HepG2 (cell line): ENCODE results near the gene LYRM4. TPM values are rescaled to one million over a fixed set of nuclear protein-coding genes. Genes with fewer than 3 reads are reported as not detected.
A peak's percentile ranks its signal among the peaks of the same experiment; 100 is the strongest.

ENCODE experiments used
- ATAC-seq: fragments of 200-7000 bp; cut with Tn5 transposase; 3 replicates; pipeline ENCODE4 v1.9.1; 2020; ENCODE audit warnings: mild to moderate bottlenecking, moderate library complexity
- BruUV-seq: library from RNA; stranded (reverse); fragments of 400-500 nt; replicated peaks from 2 replicates; lab custom pipeline; 2021; lab: Mats Ljungman, UMichigan
- CTCF ChIA-PET: fragments of 300-600 bp; formaldehyde crosslinking; extraction: SDS; loops from one replicate; lab custom pipeline; 2021; ENCODE audit warnings: low total read pairs, inconsistent platforms, low intra/inter-chr PET ratio; lab: Yijun Ruan, JAX
- POLR2A ChIA-PET: fragments of 350-600 bp; sonication (Branson Sonifier 250); formaldehyde crosslinking; loops from one replicate; lab custom pipeline; 2020; ENCODE audit warnings: antibody characterized with exemption, inconsistent platforms; lab: Yijun Ruan, JAX
- DNase-seq: peaks from one replicate; pipeline ENCODE4 v3.0.0-alpha.2; 2015; ENCODE audit warnings: low spot score
- FAIRE-seq: peaks from 3 replicates; lab custom pipeline; 2011; peaks lifted over from hg19 to GRCh38; lab: Jason Lieb, UNC
- H2AFZ ChIP-seq: one replicate; pipeline ENCODE4 v1.6.1; 2011; ENCODE audit warnings: low read length, inconsistent platforms
- H3K27ac ChIP-seq: fragments of 300-600 bp; 3 replicates; pipeline ENCODE4 v1.8.0; 2011; ENCODE audit warnings: mixed run types, mild to moderate bottlenecking, mixed read lengths, low read length, inconsistent platforms; ENCODE audit not compliant: insufficient read depth; ENCODE audit errors: extremely low read length
- H3K27me3 ChIP-seq, 2 experiments: fragments of 200-600 bp in 1 of 2; 2 replicates in 1 of 2; 3 replicates in 1 of 2; pipeline versions ENCODE4 v1.6.0 to v1.8.0; 2011; ENCODE audit warnings: low read length in 2 of 2, mild to moderate bottlenecking in 2 of 2, moderate library complexity in 2 of 2, inconsistent platforms in 1 of 2; ENCODE audit not compliant: insufficient read depth in 2 of 2, control insufficient read depth in 1 of 2
- H3K36me3 ChIP-seq, 2 experiments: fragments of 200-600 bp in 1 of 2; replicated peaks in 1 of 2; 2 replicates in 1 of 2; 3 replicates in 1 of 2; pipeline versions ENCODE4 v1.5.1 to v1.8.0; 2011; ENCODE audit warnings: low read length in 2 of 2, inconsistent platforms in 1 of 2; ENCODE audit not compliant: insufficient read depth in 2 of 2, control insufficient read depth in 1 of 2
- H3K4me1 ChIP-seq: 2 replicates; pipeline ENCODE4 v1.5.1; 2012; ENCODE audit warnings: low read length, inconsistent platforms; ENCODE audit not compliant: insufficient read depth
- H3K4me2 ChIP-seq: 2 replicates; pipeline ENCODE4 v1.6.0; 2011; ENCODE audit warnings: low read depth, low read length, inconsistent platforms
- H3K4me3 ChIP-seq, 3 experiments: fragments of 200-600 bp in 1 of 3; sonication (generic), shearing (Covaris generic) in 1 of 3; replicated peaks in 1 of 3; 2 replicates each; pipeline ENCODE4 v1.5.1; 2011 to 2016; ENCODE audit warnings: low read length in 3 of 3, inconsistent platforms in 2 of 3, low read depth in 2 of 3, mild to moderate bottlenecking in 2 of 3, control low read depth in 1 of 3, mixed read lengths in 1 of 3; ENCODE audit not compliant: insufficient read depth in 1 of 3
- H3K79me2 ChIP-seq: one replicate; pipeline ENCODE4 v1.6.1; 2011; ENCODE audit warnings: low read length, inconsistent platforms; ENCODE audit not compliant: insufficient read depth
- H3K9ac ChIP-seq: 2 replicates; pipeline ENCODE4 v1.6.0; 2011; ENCODE audit warnings: mild to moderate bottlenecking, low read depth, low read length, inconsistent platforms; ENCODE audit not compliant: insufficient read depth
- H3K9me3 ChIP-seq: 2 replicates; pipeline ENCODE4 v1.5.1; 2012; ENCODE audit warnings: mild to moderate bottlenecking, low read length
- H4K20me1 ChIP-seq: 2 replicates; pipeline ENCODE4 v1.6.0; 2011; ENCODE audit warnings: inconsistent platforms, mild to moderate bottlenecking, low read length, moderate library complexity; ENCODE audit not compliant: insufficient read depth
- KDM2A ChIP-seq: sonication (generic); formaldehyde crosslinking; IDR thresholded peaks from 2 replicates; pipeline ENCODE4 v1.4.0; 2020; ENCODE audit warnings: low read depth, missing genetic modification reagents, borderline replicate concordance
- TP53 ChIP-seq: sonication (generic); formaldehyde crosslinking; conservative IDR thresholded peaks from 2 replicates; pipeline ENCODE4 v1.4.0; 2020; ENCODE audit warnings: missing genetic modification reagents
- ZC3H13 ChIP-seq: sonication (generic); formaldehyde crosslinking; IDR thresholded peaks from 2 replicates; pipeline ENCODE4 v1.8.1; 2023; ENCODE audit warnings: mild to moderate bottlenecking, missing genetic modification reagents, moderate library complexity
- ZNF225 ChIP-seq: sonication (generic); formaldehyde crosslinking; IDR thresholded peaks from 2 replicates; pipeline ENCODE4 v1.4.0; 2020; ENCODE audit warnings: mild to moderate bottlenecking, missing genetic modification reagents
- ZSCAN30 ChIP-seq: sonication (generic); formaldehyde crosslinking; IDR thresholded peaks from 2 replicates; pipeline ENCODE4 v1.5.0; 2020; ENCODE audit warnings: mild to moderate bottlenecking, missing genetic modification reagents
- WGBS: methylation state at CpG from one replicate; pipeline ENCODE4 v1.1.6; 2017; ENCODE audit warnings: low lambda C conversion rate; 5-methylcytosine and 5-hydroxymethylcytosine counted together
- in situ Hi-C: cut with HindIII; loops from 2 replicates; pipeline ENCODE4 v1.10.0; 2017; ENCODE audit warnings: low pct_unique_long_range_greater_than_20kb; ENCODE audit not compliant: extremely low pct_ligation_motif_present
- intact Hi-C: fragments of 100-400 bp; cut with micrococcal nuclease; formaldehyde crosslinking; loops from one replicate; pipeline ENCODE4 v1.10.0; 2022; ENCODE audit not compliant: unreplicated experiment
- polyA plus RNA-seq, 8 experiments: library from polyadenylated mRNA; depleted of rRNA in 3 of 8; stranded (reverse) in 7 of 8; unstranded in 1 of 8; fragments of >200 nt; fragmentation: Illumina TruSeq in 4 of 8; extraction: Trizol in 4 of 8; gene quantifications; 2 replicates each; pipeline versions ENCODE4 v1.2.1 to v1.2.3, GENCODE V29; 2011 to 2016; ENCODE audit warnings: low read depth in 4 of 8, missing spikeins in 1 of 8, mixed read lengths in 1 of 8; ENCODE audit not compliant: insufficient read depth in 1 of 8
- total RNA-seq, 5 experiments: library from RNA; depleted of rRNA; stranded (reverse); fragments of >200 nt; fragmentation: Illumina TruSeq; extraction: Trizol; gene quantifications; 2 replicates each; pipeline ENCODE4 v1.2.3, GENCODE V29; 2016; ENCODE audit warnings: low read depth in 1 of 5
- TF ChIP-seq, protein P1 (sequence below): sonication (generic); formaldehyde crosslinking; IDR thresholded peaks from 2 replicates; pipeline ENCODE4 v1.4.0; 2020; ENCODE audit warnings: missing genetic modification reagents
- TF ChIP-seq, protein P2 (sequence below): IDR thresholded peaks from 2 replicates; pipeline ENCODE4 v1.6.1; 2012; ENCODE audit warnings: low read length, improper control_type of control experiment

The LYRM4 gene
- total and polyA plus RNA-seq, 2 of the 13 experiments (the other 11 are each of a cell fraction or from before 2014, with no cell fraction given) = 64.6 to 67.5 TPM

DNA sequence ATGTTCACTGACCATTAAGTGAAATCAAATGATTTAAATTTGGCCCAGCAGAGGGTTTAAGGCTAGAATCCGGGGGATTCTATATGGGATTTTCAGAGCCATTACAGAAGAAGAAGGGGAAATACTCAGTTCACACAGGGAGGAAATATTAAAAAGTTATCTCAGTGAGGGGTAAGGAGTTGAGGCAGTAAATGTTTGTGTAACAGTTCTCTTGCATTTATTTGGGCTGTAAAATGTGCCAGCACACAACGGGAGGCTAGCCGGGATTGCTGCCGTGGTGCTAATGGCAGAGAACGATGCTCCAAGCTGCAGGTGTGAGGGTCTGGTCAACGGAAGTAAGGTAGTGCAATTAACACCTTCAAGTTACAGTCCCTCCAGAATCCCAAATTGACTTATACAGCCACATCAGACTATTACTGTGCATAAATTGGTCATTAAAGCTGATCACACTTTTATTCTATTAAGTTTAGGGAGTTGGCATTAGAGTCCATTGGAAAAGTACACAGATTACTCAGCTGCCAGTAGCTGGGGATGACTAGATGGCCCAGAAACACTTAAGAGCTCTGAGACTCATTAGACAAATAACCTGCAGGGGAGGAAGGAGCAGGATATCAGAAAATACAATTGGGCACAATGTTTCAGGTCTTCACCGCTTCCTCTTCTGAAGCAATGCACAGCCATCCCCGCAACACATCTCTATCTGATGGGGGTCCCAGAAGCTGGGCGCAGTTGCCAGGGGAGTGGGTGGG lies 144.3 kb downstream of the LYRM4 start:
- TF ChIP-seq ZNF225 = 0 out of 2 replicates have a peak, but pooled peaks have one; percentile 17
- TF ChIP-seq, protein P1, sequence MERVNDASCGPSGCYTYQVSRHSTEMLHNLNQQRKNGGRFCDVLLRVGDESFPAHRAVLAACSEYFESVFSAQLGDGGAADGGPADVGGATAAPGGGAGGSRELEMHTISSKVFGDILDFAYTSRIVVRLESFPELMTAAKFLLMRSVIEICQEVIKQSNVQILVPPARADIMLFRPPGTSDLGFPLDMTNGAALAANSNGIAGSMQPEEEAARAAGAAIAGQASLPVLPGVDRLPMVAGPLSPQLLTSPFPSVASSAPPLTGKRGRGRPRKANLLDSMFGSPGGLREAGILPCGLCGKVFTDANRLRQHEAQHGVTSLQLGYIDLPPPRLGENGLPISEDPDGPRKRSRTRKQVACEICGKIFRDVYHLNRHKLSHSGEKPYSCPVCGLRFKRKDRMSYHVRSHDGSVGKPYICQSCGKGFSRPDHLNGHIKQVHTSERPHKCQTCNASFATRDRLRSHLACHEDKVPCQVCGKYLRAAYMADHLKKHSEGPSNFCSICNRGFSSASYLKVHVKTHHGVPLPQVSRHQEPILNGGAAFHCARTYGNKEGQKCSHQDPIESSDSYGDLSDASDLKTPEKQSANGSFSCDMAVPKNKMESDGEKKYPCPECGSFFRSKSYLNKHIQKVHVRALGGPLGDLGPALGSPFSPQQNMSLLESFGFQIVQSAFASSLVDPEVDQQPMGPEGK (CRISPR knock-in tag) = no peak
- intact Hi-C loops = loop anchor here (5.0 kb wide), 1 partner anchor 34 kb away; no protein-coding TSS in a partner anchor
- no TSS peak for BruUV-seq
- Histone ChIP-seq H4K20me1 (no peaks in the 10 kb centered on the region), H3K27me3 (no peaks in the 10 kb centered on the region), H3K4me1 (peaks cover 48% of the 10 kb centered on the region), H3K36me3 (peaks cover 6 to 8% of the 10 kb centered on the region in 2 experiments; a peak in 3 of 5 replicates), H3K9me3 (no peaks in the 10 kb centered on the region), H2AFZ (no peak overlapping the region), H3K9ac (no peak overlapping the region), H3K27ac (no peak overlapping the region), H3K4me3 (no peak overlapping the region), H3K79me2 (no peaks in the 10 kb centered on the region), H3K4me2 (no peak overlapping the region)
- POLR2A ChIA-PET = no interaction called here
- no peak for ATAC-seq
- 96% methylated on average over 9 of the region's 9 CpGs for WGBS
- CTCF ChIA-PET = interaction anchor here (3.4 kb wide), 1 partner anchor 58 kb away, joined by 56 read pairs; no protein-coding TSS in a partner anchor
- in situ Hi-C loops = loop anchor here (5.0 kb wide), 1 partner anchor 59 kb away; no protein-coding TSS in a partner anchor
- no peak for DNase-seq
- no peak for FAIRE-seq

DNA sequence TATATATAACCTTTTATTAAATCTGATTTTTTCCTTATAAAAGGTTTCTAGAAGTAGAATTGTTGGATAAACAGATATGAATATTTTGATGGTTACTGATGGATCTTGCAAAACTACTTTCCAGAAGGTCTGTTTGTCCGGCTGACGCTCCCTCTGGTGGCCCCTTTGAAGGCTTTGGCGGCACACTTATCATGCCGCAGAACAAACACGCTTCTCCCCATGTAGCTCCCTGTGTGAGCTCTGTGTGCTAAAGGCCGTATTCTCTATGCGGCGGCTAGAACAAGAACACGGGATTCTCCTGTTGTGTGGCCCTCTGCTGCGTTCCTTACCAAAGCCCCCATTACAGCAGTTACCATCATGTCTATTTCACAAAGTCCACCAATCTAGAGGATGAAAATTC lies 145.6 kb downstream of the LYRM4 start:
- peak; percentile 50 for FAIRE-seq
- H3K9me3 ChIP-seq = no peaks in the 10 kb centered on the region
- intact Hi-C loops = loop anchor here (1.0 to 5.0 kb wide), 3 partner anchors 20 to 58 kb away; no protein-coding TSS in a partner anchor
- peak overlapping the region; percentile 10 for H3K27ac ChIP-seq
- H3K4me3 ChIP-seq = no peak overlapping the region
- H3K79me2 ChIP-seq = no peaks in the 10 kb centered on the region
- BruUV-seq = no TSS peak
- DNase-seq = peak; percentile 91
- 25% methylated on average over 10 of the region's 10 CpGs for WGBS
- ChIA-PET POLR2A (interaction anchor here (0.6 to 1.8 kb wide), 6 partner anchors 10 to 146 kb away, joined by 3 to 12 read pairs (median 5); partner anchors contain the start of genes FARS2 and LYRM4), CTCF (interaction anchor here (1.5 to 3.4 kb wide), 2 partner anchors 29 to 57 kb away, joined by 4 to 56 read pairs; no protein-coding TSS in a partner anchor)
- peak; percentile 94 for ATAC-seq
- no peak overlapping the region for H3K9ac ChIP-seq
- no peak overlapping the region for H2AFZ ChIP-seq
- H3K36me3 ChIP-seq = peaks cover 9 to 18% of the 10 kb centered on the region in 2 experiments; a peak in 3 of 5 replicates
- no peaks in the 10 kb centered on the region for H3K27me3 ChIP-seq
- H3K4me1 ChIP-seq = peaks cover 39% of the 10 kb centered on the region
- H3K4me2 ChIP-seq = peak overlapping the region; percentile 18; the same call in 1 of the 2 replicates
- in situ Hi-C loops = loop anchor here (5.0 kb wide), 1 partner anchor 58 kb away; no protein-coding TSS in a partner anchor
- H4K20me1 ChIP-seq = no peaks in the 10 kb centered on the region
- no peak for TF ChIP-seq TP53 (CRISPR knock-in tag)
- TF ChIP-seq, protein P2, sequence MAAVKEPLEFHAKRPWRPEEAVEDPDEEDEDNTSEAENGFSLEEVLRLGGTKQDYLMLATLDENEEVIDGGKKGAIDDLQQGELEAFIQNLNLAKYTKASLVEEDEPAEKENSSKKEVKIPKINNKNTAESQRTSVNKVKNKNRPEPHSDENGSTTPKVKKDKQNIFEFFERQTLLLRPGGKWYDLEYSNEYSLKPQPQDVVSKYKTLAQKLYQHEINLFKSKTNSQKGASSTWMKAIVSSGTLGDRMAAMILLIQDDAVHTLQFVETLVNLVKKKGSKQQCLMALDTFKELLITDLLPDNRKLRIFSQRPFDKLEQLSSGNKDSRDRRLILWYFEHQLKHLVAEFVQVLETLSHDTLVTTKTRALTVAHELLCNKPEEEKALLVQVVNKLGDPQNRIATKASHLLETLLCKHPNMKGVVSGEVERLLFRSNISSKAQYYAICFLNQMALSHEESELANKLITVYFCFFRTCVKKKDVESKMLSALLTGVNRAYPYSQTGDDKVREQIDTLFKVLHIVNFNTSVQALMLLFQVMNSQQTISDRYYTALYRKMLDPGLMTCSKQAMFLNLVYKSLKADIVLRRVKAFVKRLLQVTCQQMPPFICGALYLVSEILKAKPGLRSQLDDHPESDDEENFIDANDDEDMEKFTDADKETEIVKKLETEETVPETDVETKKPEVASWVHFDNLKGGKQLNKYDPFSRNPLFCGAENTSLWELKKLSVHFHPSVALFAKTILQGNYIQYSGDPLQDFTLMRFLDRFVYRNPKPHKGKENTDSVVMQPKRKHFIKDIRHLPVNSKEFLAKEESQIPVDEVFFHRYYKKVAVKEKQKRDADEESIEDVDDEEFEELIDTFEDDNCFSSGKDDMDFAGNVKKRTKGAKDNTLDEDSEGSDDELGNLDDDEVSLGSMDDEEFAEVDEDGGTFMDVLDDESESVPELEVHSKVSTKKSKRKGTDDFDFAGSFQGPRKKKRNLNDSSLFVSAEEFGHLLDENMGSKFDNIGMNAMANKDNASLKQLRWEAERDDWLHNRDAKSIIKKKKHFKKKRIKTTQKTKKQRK = no peak
- 0 out of 2 replicates have a peak, but pooled peaks have one; percentile 48 for TF ChIP-seq ZSCAN30 (CRISPR knock-in tag)
- no peak for TF ChIP-seq ZC3H13 (CRISPR knock-in tag)
- TF ChIP-seq KDM2A (CRISPR knock-in tag) = peak; percentile 71
